PC-3 (cell line): Measurements from ENCODE around the gene C17orf114.

ENCODE experiments used
- ATAC-seq: fragments of 200-7000 bp; cut with Tn5 transposase; 2 replicates; pipeline ENCODE4 v1.9.1; 2020; ENCODE audit warnings: mild to moderate bottlenecking, moderate library complexity
- BruUV-seq: library from RNA; stranded (reverse); fragments of 400-500 nt; replicated peaks from 2 replicates; lab custom pipeline; 2021; lab: Mats Ljungman, UMichigan
- CTCF ChIA-PET: fragments of 300-600 bp; sonication (Branson Sonifier 250); formaldehyde crosslinking; loops from one replicate; lab custom pipeline; 2022; ENCODE audit warnings: antibody characterized with exemption; lab: Charles Lee
- POLR2A ChIA-PET: fragments of 300-600 bp; sonication (Branson Sonifier 250); formaldehyde crosslinking; loops from one replicate; lab custom pipeline; 2022; ENCODE audit warnings: antibody characterized with exemption; ENCODE audit not compliant: unreplicated experiment; lab: Charles Lee
- DNase-seq: peaks from one replicate; pipeline ENCODE4 v3.0.0-alpha.2; 2015
- H2AFZ ChIP-seq: fragments of 300-600 bp; sonication (generic); 2 replicates; pipeline ENCODE4 v1.6.0; 2016; ENCODE audit warnings: antibody characterized with exemption, low read length
- H3F3A ChIP-seq: fragments of 300-600 bp; sonication (generic); one replicate; pipeline ENCODE4 v1.6.0; 2017; ENCODE audit warnings: antibody characterized with exemption, low read length, control low read depth, mild to moderate bottlenecking; ENCODE audit not compliant: unreplicated experiment
- H3K27ac ChIP-seq: fragments of 300-600 bp; sonication (generic); 2 replicates; pipeline ENCODE4 v1.5.1; 2016; ENCODE audit warnings: mild to moderate bottlenecking, low read length
- H3K27me3 ChIP-seq: fragments of 300-600 bp; sonication (generic); 2 replicates; pipeline ENCODE4 v1.6.1; 2016; ENCODE audit warnings: low read length, mixed read lengths
- H3K36me3 ChIP-seq: fragments of 300-600 bp; sonication (generic); 2 replicates; pipeline ENCODE4 v1.6.1; 2016; ENCODE audit warnings: low read depth, mixed run types, low read length, mixed read lengths
- H3K4me1 ChIP-seq: fragments of 300-600 bp; sonication (generic); 2 replicates; pipeline ENCODE4 v1.5.1; 2016; ENCODE audit warnings: low read length; ENCODE audit not compliant: insufficient read depth
- H3K4me2 ChIP-seq: fragments of 300-600 bp; sonication (generic); 2 replicates; pipeline ENCODE4 v1.6.0; 2016; ENCODE audit warnings: low read length
- H3K4me3 ChIP-seq: fragments of 300-600 bp; sonication (generic); 2 replicates; pipeline ENCODE4 v1.5.1; 2016; ENCODE audit warnings: mild to moderate bottlenecking, low read length, mixed read lengths
- H3K79me2 ChIP-seq: fragments of 300-600 bp; sonication (generic); 2 replicates; pipeline ENCODE4 v1.6.1; 2017; ENCODE audit warnings: low read length, mixed read lengths
- H3K9ac ChIP-seq: fragments of 300-600 bp; sonication (generic); 2 replicates; pipeline ENCODE4 v1.6.0; 2016; ENCODE audit warnings: mild to moderate bottlenecking, low read length
- H3K9me2 ChIP-seq: fragments of 300-600 bp; sonication (generic); replicated peaks from 2 replicates; pipeline ENCODE4 v1.6.1; 2016; ENCODE audit warnings: mixed run types, low read length, mixed read lengths
- H3K9me3 ChIP-seq: fragments of 300-600 bp; sonication (generic); 2 replicates; pipeline ENCODE4 v1.6.1; 2016; ENCODE audit warnings: low read length, mixed read lengths
- H4K20me1 ChIP-seq: fragments of 300-600 bp; sonication (generic); 2 replicates; pipeline ENCODE4 v1.6.1; 2016; ENCODE audit warnings: low read length, mixed read lengths
- CTCF ChIP-seq: fragments of 300-600 bp; sonication (generic); conservative IDR thresholded peaks from 2 replicates; pipeline ENCODE4 v1.5.1; 2017; ENCODE audit warnings: antibody characterized with exemption, low read depth, mild to moderate bottlenecking, low read length
- EZH2 ChIP-seq: fragments of 300-600 bp; sonication (generic); IDR thresholded peaks from one replicate; pipeline ENCODE4 v1.6.1; 2017; ENCODE audit warnings: antibody characterized with exemption, mild to moderate bottlenecking, low read length; ENCODE audit not compliant: unreplicated experiment
- EZH2phosphoT487 ChIP-seq: fragments of 300-600 bp; sonication (generic); IDR thresholded peaks from 2 replicates; pipeline ENCODE4 v1.6.1; 2018; ENCODE audit warnings: mild to moderate bottlenecking, antibody characterized with exemption, low read length, borderline replicate concordance
- intact Hi-C: fragments of 100-400 bp; cut with micrococcal nuclease; formaldehyde crosslinking; loops from 2 replicates; pipeline ENCODE4 v1.9.0; 2023

The C17orf114 gene

GRCh38 chr17:4786516-4786915 is 15.6 kb downstream of the C17orf114 start:
- Histone ChIP-seq H3K4me3 (peak overlapping the region; percentile 39), H3K4me2 (peak overlapping the region; percentile 83), H2AFZ (peak overlapping the region; percentile 55), H3K9me3 (no peaks in the 10 kb centered on the region), H3K27ac (no peak overlapping the region), H3K27me3 (no peaks in the 10 kb centered on the region), H3F3A (no peaks in the 10 kb centered on the region), H3K79me2 (peaks cover 8% of the 10 kb centered on the region), H4K20me1 (no peaks in the 10 kb centered on the region), H3K4me1 (peaks cover 16% of the 10 kb centered on the region), H3K9me2 (no peaks in the 10 kb centered on the region), H3K36me3 (no peaks in the 10 kb centered on the region), H3K9ac (no peak overlapping the region)
- CTCF ChIA-PET = no interaction called here
- POLR2A ChIA-PET = interaction anchor here (0.6 kb wide), 1 partner anchor 77 kb away, joined by 3 read pairs; no protein-coding TSS in a partner anchor
- ATAC-seq = no peak
- no TSS peak for BruUV-seq
- no peak for DNase-seq
- TF ChIP-seq CTCF (no peak), EZH2phosphoT487 (no peak), EZH2 (no peak)
- intact Hi-C loops = loop anchor here (2.0 kb wide), 1 partner anchor 56 kb away; the partner anchor contains the start of gene MED11

- no peaks in the 10 kb centered on the region for H4K20me1 ChIP-seq
- CTCF ChIA-PET = no interaction called here
- TF ChIP-seq CTCF (no peak), EZH2 (no peak), EZH2phosphoT487 (no peak)
- ATAC-seq = peak; percentile 2; the same call in 1 of the 2 replicates
- H3K36me3 ChIP-seq = no peaks in the 10 kb centered on the region
- peak within 1 kb of the TSS; percentile 83 for H3K4me2 ChIP-seq
- H3K4me3 ChIP-seq = peak within 1 kb of the TSS; percentile 39
- H3F3A ChIP-seq = no peaks in the 10 kb centered on the region
- no peak within 1 kb of the TSS for H3K27ac ChIP-seq
- H3K4me1 ChIP-seq = peaks cover 16% of the 10 kb centered on the region
- peak; percentile 32 for DNase-seq
- no TSS peak for BruUV-seq
- POLR2A ChIA-PET = interaction anchor here (0.6 kb wide), 1 partner anchor 76 kb away, joined by 3 read pairs; no protein-coding TSS in a partner anchor
- intact Hi-C loops = loop anchor here (2.0 kb wide), 1 partner anchor 55 kb away; the partner anchor contains the start of gene MED11
- H3K27me3 ChIP-seq = no peaks in the 10 kb centered on the region
- peak within 1 kb of the TSS; percentile 55 for H2AFZ ChIP-seq
- no peaks in the 10 kb centered on the region for H3K9me2 ChIP-seq
- H3K9me3 ChIP-seq = no peaks in the 10 kb centered on the region
- H3K79me2 ChIP-seq = peaks cover 8% of the 10 kb centered on the region
- no peak within 1 kb of the TSS for H3K9ac ChIP-seq
Measured at GRCh38 chr17:4786106-4786511, 16.0 kb downstream of the C17orf114 start, which contains the start of gene VMO1. VMO1 (minus strand) TSS chr17:4786364; CDS start chr17:4786352, 12 bp downstream.

- Histone ChIP-seq H2AFZ (peak overlapping the region; percentile 55), H3K4me2 (peak overlapping the region; percentile 83), H3K9me3 (no peaks in the 10 kb centered on the region), H3K4me3 (peak overlapping the region; percentile 39), H3K9ac (no peak overlapping the region), H3K4me1 (peaks cover 12% of the 10 kb centered on the region), H4K20me1 (no peaks in the 10 kb centered on the region), H3K9me2 (no peaks in the 10 kb centered on the region), H3F3A (no peaks in the 10 kb centered on the region), H3K79me2 (peaks cover 8% of the 10 kb centered on the region), H3K27ac (no peak overlapping the region), H3K36me3 (no peaks in the 10 kb centered on the region), H3K27me3 (no peaks in the 10 kb centered on the region)
- TF ChIP-seq EZH2 (no peak), EZH2phosphoT487 (no peak), CTCF (no peak)
- ChIA-PET POLR2A (no interaction called here), CTCF (no interaction called here)
- no peak for ATAC-seq
- intact Hi-C loops = loop anchor here (2.0 kb wide), 1 partner anchor 55 kb away; the partner anchor contains the start of gene MED11
- no TSS peak for BruUV-seq
- DNase-seq = no peak
Measured at GRCh38 chr17:4785311-4786105, 16.6 kb downstream of the C17orf114 start.
